ENCODE results near the gene PISD. TPM values are rescaled to one million over a fixed set of nuclear protein-coding genes. Genes with fewer than 3 reads are reported as not detected.

PISD gene
- total RNA-seq, 1 experiment from 2014 or later, result 36.0 TPM

DNA sequence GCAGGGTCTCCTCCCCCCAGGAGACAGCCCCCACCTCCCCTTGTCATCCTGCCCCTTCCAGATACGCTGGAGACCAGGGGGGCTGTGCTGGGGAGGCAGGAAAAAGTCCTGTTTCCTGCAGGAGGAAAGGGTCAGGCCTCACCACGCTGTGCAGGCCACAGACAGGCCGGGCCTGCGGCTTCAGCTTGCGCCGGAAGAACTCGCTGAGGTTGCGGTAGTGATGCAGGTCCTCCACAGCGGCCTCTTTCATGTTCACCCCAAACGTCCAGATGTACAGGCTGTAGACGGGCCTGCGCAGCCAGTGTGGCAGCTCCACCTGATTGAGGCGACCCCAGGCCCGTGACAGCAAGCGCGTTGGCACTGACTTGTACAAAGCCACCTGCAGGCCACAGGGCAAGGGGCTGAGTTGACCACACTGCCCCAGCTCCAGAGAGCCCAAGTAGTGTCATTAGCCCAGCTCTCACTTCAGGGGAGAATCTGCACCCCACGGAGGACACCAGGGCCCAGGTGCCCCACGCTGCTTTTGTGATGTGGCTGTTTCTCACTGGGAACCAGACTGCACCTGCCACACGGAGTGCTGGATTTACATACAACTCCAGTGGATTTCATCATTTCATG lies 40.4 kb downstream of the PISD start:
- ATAC-seq (no peak), DNase-seq (no peak)
- Histone ChIP-seq H3K9me2 (replicated peaks; ENCODE audit: low read length) (no peaks in the 10 kb centered on the region), H3K4me2 (ENCODE audit: low read length) (no peak overlapping the region), H3K9ac (ENCODE audit: low read length) (no peak overlapping the region), H3K27ac (ENCODE audit: low read length) (no peak overlapping the region), H3K4me3 (ENCODE audit: low read length) (no peak overlapping the region), H3K9me3 (ENCODE audit: low read length) (no peaks in the 10 kb centered on the region), H4K20me1 (ENCODE audit: low read length) (no peaks in the 10 kb centered on the region; the same call in 1 of the 2 replicates), H3F3A (ENCODE audit: low read length, unreplicated experiment) (no peaks in the 10 kb centered on the region), H3K4me1 (ENCODE audit: insufficient read depth, low read length) (no peaks in the 10 kb centered on the region), H3K79me2 (ENCODE audit: low read length) (peaks cover 41% of the 10 kb centered on the region), H2AFZ (ENCODE audit: low read length) (no peak overlapping the region), H3K27me3 (ENCODE audit: low read length) (no peaks in the 10 kb centered on the region), H3K36me3 (ENCODE audit: low read depth, low read length) (no peaks in the 10 kb centered on the region; the same call in 1 of the 2 replicates)
- TF ChIP-seq, protein P1, sequence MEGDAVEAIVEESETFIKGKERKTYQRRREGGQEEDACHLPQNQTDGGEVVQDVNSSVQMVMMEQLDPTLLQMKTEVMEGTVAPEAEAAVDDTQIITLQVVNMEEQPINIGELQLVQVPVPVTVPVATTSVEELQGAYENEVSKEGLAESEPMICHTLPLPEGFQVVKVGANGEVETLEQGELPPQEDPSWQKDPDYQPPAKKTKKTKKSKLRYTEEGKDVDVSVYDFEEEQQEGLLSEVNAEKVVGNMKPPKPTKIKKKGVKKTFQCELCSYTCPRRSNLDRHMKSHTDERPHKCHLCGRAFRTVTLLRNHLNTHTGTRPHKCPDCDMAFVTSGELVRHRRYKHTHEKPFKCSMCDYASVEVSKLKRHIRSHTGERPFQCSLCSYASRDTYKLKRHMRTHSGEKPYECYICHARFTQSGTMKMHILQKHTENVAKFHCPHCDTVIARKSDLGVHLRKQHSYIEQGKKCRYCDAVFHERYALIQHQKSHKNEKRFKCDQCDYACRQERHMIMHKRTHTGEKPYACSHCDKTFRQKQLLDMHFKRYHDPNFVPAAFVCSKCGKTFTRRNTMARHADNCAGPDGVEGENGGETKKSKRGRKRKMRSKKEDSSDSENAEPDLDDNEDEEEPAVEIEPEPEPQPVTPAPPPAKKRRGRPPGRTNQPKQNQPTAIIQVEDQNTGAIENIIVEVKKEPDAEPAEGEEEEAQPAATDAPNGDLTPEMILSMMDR (conservative IDR thresholded peaks at IDR 0.05; ENCODE audit: low read depth, low read length), result no peak
- TF ChIP-seq EZH2 (IDR thresholded peaks at IDR 0.05; ENCODE audit: low read length, unreplicated experiment) (no peak), EZH2phosphoT487 (IDR thresholded peaks at IDR 0.05; ENCODE audit: borderline replicate concordance, low read length) (no peak)
- BruUV-seq (replicated peaks), result no TSS peak
- ChIA-PET CTCF (no interaction called here), POLR2A (ENCODE audit: unreplicated experiment) (no interaction called here)
- intact Hi-C loops (cut with micrococcal nuclease), result no loop called here

DNA sequence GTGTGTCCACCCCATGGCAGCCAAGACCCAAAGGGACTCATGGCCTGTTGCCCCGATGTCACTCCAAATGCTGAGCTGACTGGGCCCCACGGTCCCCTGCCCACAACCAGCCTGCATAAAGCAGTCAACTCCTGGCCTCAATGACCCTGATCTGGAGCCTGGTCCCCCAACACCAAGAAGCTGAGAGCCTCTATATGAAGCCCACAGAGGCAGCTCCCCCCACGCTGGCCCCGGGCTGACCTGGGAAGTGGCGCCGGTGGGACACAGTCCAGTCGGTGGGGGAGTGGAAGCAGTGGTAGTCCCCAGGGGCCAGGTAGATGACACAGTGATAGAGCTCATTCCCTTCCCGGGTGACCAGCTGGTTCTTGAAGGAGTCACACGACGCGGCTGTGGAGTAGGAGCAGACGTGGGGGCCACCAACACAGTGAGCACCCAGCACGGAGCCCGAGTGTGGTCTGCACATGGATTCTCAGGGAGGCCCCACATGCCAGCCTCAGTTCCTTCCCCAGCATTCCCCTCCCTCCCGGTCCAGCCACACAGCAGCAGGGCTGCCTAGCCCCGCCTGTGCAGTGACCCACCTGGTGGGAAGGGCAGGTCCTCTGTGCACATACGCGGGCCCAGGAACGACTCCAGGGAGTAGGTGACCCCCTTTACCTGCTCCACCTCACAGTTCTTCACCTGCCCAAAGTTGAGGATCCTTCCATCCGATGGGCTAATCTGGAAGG lies 41.1 kb downstream of the PISD start:
- Histone ChIP-seq H3K27me3 (ENCODE audit: low read length) (no peaks in the 10 kb centered on the region), H3K79me2 (ENCODE audit: low read length) (peaks cover 34% of the 10 kb centered on the region), H4K20me1 (ENCODE audit: low read length) (no peaks in the 10 kb centered on the region), H3K36me3 (ENCODE audit: low read depth, low read length) (no peaks in the 10 kb centered on the region; the same call in 1 of the 2 replicates), H3K4me2 (ENCODE audit: low read length) (no peak overlapping the region), H3K9me3 (ENCODE audit: low read length) (no peaks in the 10 kb centered on the region), H3K4me3 (ENCODE audit: low read length) (no peak overlapping the region), H3K27ac (ENCODE audit: low read length) (no peak overlapping the region), H3F3A (ENCODE audit: low read length, unreplicated experiment) (no peaks in the 10 kb centered on the region), H3K9me2 (replicated peaks; ENCODE audit: low read length) (no peaks in the 10 kb centered on the region), H3K9ac (ENCODE audit: low read length) (no peak overlapping the region), H3K4me1 (ENCODE audit: insufficient read depth, low read length) (no peaks in the 10 kb centered on the region), H2AFZ (ENCODE audit: low read length) (no peak overlapping the region)
- ChIA-PET CTCF (no interaction called here), POLR2A (ENCODE audit: unreplicated experiment) (no interaction called here)
- ATAC-seq (no peak), DNase-seq (no peak)
- no TSS peak for BruUV-seq (replicated peaks)
- TF ChIP-seq EZH2 (IDR thresholded peaks at IDR 0.05; ENCODE audit: low read length, unreplicated experiment), result no peak
- no peak for TF ChIP-seq EZH2phosphoT487 (IDR thresholded peaks at IDR 0.05; ENCODE audit: borderline replicate concordance, low read length)
- TF ChIP-seq, protein P1 (conservative IDR thresholded peaks at IDR 0.05; ENCODE audit: low read depth, low read length), result no peak
- intact Hi-C loops (cut with micrococcal nuclease), result no loop called here
